ENCODE data around the gene DCHS2. TPM values are rescaled to one million over a fixed set of nuclear protein-coding genes. Genes with fewer than 3 reads are reported as not detected.

DCHS2 gene
- polyA plus RNA-seq, 4 donors: 0.10 to 0.34 TPM; not detected in 2

GRCh38 chr4:154312246-154312645 is 179.4 kb downstream of the DCHS2 start:
- FAIRE-seq (no peak), DNase-seq (no peak)
- H3K36me3 ChIP-seq (ENCODE audit: control insufficient read depth in 3 of 3, insufficient read depth in 2 of 3, low read depth in 1 of 3, low read length in 3 of 3): no peaks in the 10 kb centered on the region
- H3K9me3 ChIP-seq (ENCODE audit: control insufficient read depth in 2 of 2, insufficient read depth in 1 of 2, low read depth in 1 of 2, low read length in 1 of 2): no peaks in the 10 kb centered on the region
- no peak overlapping the region for H3K4me3 ChIP-seq (ENCODE audit: low read depth in 1 of 3, low read length in 3 of 3)
- no peaks in the 10 kb centered on the region for H3K4me1 ChIP-seq (ENCODE audit: control insufficient read depth in 3 of 3, insufficient read depth in 2 of 3, low read depth in 1 of 3, low read length in 2 of 3)
- 79 to 85% (median 84%) methylated on average over 7 of the region's 7 CpGs for WGBS, 3 donors
- no peak overlapping the region for H3K27ac ChIP-seq (ENCODE audit: low read depth in 1 of 3, low read length in 2 of 3)
- peaks cover 0 to 4% (median 0%) of the 10 kb centered on the region in 3 donors for H3K27me3 ChIP-seq (ENCODE audit: control insufficient read depth in 3 of 3, insufficient read depth in 3 of 3, low read length in 3 of 3)

DNA sequence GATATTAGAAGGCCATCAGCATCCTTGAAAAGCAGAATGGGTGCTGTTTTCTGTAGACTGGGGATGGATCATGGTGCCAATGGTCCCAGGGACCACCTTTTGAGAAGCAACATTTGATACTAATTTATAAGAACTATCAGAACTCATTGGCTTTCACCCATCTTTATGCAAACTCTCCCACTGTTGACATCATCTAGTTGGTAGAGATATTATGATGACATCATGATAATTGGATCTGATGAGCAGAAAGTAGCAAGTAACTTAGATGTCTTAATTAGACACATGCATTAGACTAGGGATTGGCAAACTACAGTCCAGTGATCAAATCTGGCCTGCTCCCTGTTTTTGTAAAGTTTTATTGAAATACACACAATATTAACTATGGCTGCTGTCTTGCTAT is 181.0 kb downstream of the DCHS2 start:
- H3K4me1 ChIP-seq (ENCODE audit: control insufficient read depth in 3 of 3, insufficient read depth in 2 of 3, low read depth in 1 of 3, low read length in 2 of 3): no peaks in the 10 kb centered on the region
- H3K27me3 ChIP-seq (ENCODE audit: control insufficient read depth in 3 of 3, insufficient read depth in 3 of 3, low read length in 3 of 3): peaks cover 0 to 2% (median 0%) of the 10 kb centered on the region in 3 donors
- no peaks in the 10 kb centered on the region for H3K36me3 ChIP-seq (ENCODE audit: control insufficient read depth in 3 of 3, insufficient read depth in 2 of 3, low read depth in 1 of 3, low read length in 3 of 3)
- H3K9me3 ChIP-seq (ENCODE audit: control insufficient read depth in 2 of 2, insufficient read depth in 1 of 2, low read depth in 1 of 2, low read length in 1 of 2): no peaks in the 10 kb centered on the region
- H3K27ac ChIP-seq (ENCODE audit: low read depth in 1 of 3, low read length in 2 of 3): no peak overlapping the region
- DNase-seq (no peak), FAIRE-seq (no peak)
- H3K4me3 ChIP-seq (ENCODE audit: low read depth in 1 of 3, low read length in 3 of 3): no peak overlapping the region

- Histone ChIP-seq H3K4me1 (ENCODE audit: control insufficient read depth in 3 of 3, insufficient read depth in 2 of 3, low read depth in 1 of 3, low read length in 2 of 3) (no peaks in the 10 kb centered on the region), H3K27ac (ENCODE audit: low read depth in 1 of 3, low read length in 2 of 3) (no peak overlapping the region), H3K4me3 (ENCODE audit: low read depth in 1 of 3, low read length in 3 of 3) (no peak overlapping the region), H3K36me3 (ENCODE audit: control insufficient read depth in 3 of 3, insufficient read depth in 2 of 3, low read depth in 1 of 3, low read length in 3 of 3) (no peaks in the 10 kb centered on the region), H3K9me3 (ENCODE audit: control insufficient read depth in 2 of 2, insufficient read depth in 1 of 2, low read depth in 1 of 2, low read length in 1 of 2) (no peaks in the 10 kb centered on the region), H3K27me3 (ENCODE audit: control insufficient read depth in 3 of 3, insufficient read depth in 3 of 3, low read length in 3 of 3) (peaks cover 0 to 2% (median 0%) of the 10 kb centered on the region in 3 donors)
- FAIRE-seq (no peak), DNase-seq (no peak)
- 71 to 84% (median 72%) methylated on average over 1 of the region's 1 CpG for WGBS, 3 donors
Measured at GRCh38 chr4:154308207-154308606, 183.4 kb downstream of the DCHS2 start.

DNA sequence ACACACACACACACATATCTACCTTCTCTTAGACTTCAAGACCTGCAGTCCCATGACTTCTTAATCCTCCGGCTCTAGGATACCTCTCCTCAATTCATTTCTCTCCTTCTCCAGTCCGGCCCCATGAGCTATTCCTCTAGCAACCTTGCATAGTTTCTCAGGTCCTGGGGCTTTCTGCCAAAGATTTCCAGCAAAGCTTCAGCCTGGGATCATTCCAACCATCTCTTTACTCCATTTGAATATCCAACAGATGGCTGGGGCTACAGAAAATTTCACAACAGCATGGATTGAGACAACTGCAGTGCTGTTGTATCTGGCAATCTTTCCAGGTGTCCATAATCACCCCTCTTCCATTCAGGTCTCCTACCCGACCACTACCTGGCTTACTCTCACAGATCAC is 184.1 kb downstream of the DCHS2 start:
- WGBS, 3 donors: 61 to 73% (median 64%) methylated on average over 3 of the region's 3 CpGs
- Histone ChIP-seq H3K36me3 (ENCODE audit: control insufficient read depth in 3 of 3, insufficient read depth in 2 of 3, low read depth in 1 of 3, low read length in 3 of 3) (no peaks in the 10 kb centered on the region), H3K27me3 (ENCODE audit: control insufficient read depth in 3 of 3, insufficient read depth in 3 of 3, low read length in 3 of 3) (peaks cover 0 to 2% (median 0%) of the 10 kb centered on the region in 3 donors), H3K9me3 (ENCODE audit: control insufficient read depth in 2 of 2, insufficient read depth in 1 of 2, low read depth in 1 of 2, low read length in 1 of 2) (no peaks in the 10 kb centered on the region), H3K4me3 (ENCODE audit: low read depth in 1 of 3, low read length in 3 of 3) (no peak overlapping the region), H3K4me1 (ENCODE audit: control insufficient read depth in 3 of 3, insufficient read depth in 2 of 3, low read depth in 1 of 3, low read length in 2 of 3) (no peaks in the 10 kb centered on the region), H3K27ac (ENCODE audit: low read depth in 1 of 3, low read length in 2 of 3) (no peak overlapping the region)
- DNase-seq (no peak), FAIRE-seq (no peak)

DNA sequence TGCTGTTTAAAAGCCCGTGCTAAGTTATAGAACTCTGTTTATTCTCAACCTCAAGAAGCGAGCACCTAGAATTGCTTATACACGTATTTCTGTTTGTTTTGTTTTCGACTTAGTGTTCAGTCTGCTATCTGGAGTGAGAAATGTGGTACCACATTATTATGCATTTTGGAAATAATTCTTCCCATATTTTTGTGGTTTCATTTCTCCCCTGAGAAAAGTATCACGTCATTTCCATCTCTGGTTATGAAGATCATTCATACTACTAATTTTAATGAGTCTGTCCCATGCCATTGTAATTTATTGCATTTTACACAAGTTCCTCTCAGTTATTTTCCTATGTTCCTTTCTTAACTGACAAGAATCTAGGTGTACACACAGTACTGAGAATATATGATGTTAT is 186.0 kb downstream of the DCHS2 start:
- no peak for DNase-seq
- Histone ChIP-seq H3K27ac (ENCODE audit: low read depth in 1 of 3, low read length in 2 of 3) (no peak overlapping the region), H3K36me3 (ENCODE audit: control insufficient read depth in 3 of 3, insufficient read depth in 2 of 3, low read depth in 1 of 3, low read length in 3 of 3) (no peaks in the 10 kb centered on the region), H3K4me3 (ENCODE audit: low read depth in 1 of 3, low read length in 3 of 3) (no peak overlapping the region), H3K4me1 (ENCODE audit: control insufficient read depth in 3 of 3, insufficient read depth in 2 of 3, low read depth in 1 of 3, low read length in 2 of 3) (no peaks in the 10 kb centered on the region), H3K9me3 (ENCODE audit: control insufficient read depth in 2 of 2, insufficient read depth in 1 of 2, low read depth in 1 of 2, low read length in 1 of 2) (no peaks in the 10 kb centered on the region), H3K27me3 (ENCODE audit: control insufficient read depth in 3 of 3, insufficient read depth in 3 of 3, low read length in 3 of 3) (peaks cover 0 to 2% (median 0%) of the 10 kb centered on the region in 3 donors)
- no peak for FAIRE-seq
- 62 to 71% (median 66%) methylated on average over 5 of the region's 5 CpGs for WGBS, 3 donors

- H3K27ac ChIP-seq (ENCODE audit: low read depth in 1 of 3, low read length in 2 of 3): no peak overlapping the region
- FAIRE-seq: no peak
- no peaks in the 10 kb centered on the region for H3K9me3 ChIP-seq (ENCODE audit: control insufficient read depth in 2 of 2, insufficient read depth in 1 of 2, low read depth in 1 of 2, low read length in 1 of 2)
- no peak overlapping the region for H3K4me3 ChIP-seq (ENCODE audit: low read depth in 1 of 3, low read length in 3 of 3)
- DNase-seq: no peak
- peaks cover 0 to 2% (median 0%) of the 10 kb centered on the region in 3 donors for H3K27me3 ChIP-seq (ENCODE audit: control insufficient read depth in 3 of 3, insufficient read depth in 3 of 3, low read length in 3 of 3)
- WGBS, 3 donors: 68 to 77% (median 72%) methylated on average over 5 of the region's 5 CpGs
- H3K4me1 ChIP-seq (ENCODE audit: control insufficient read depth in 3 of 3, insufficient read depth in 2 of 3, low read depth in 1 of 3, low read length in 2 of 3): no peaks in the 10 kb centered on the region
- H3K36me3 ChIP-seq (ENCODE audit: control insufficient read depth in 3 of 3, insufficient read depth in 2 of 3, low read depth in 1 of 3, low read length in 3 of 3): no peaks in the 10 kb centered on the region
Measured at GRCh38 chr4:154304679-154305078, 186.9 kb downstream of the DCHS2 start.

- no peak for FAIRE-seq
- no peaks in the 10 kb centered on the region for H3K4me1 ChIP-seq (ENCODE audit: control insufficient read depth in 3 of 3, insufficient read depth in 2 of 3, low read depth in 1 of 3, low read length in 2 of 3)
- WGBS, 3 donors: 67 to 73% (median 70%) methylated on average over 4 of the region's 4 CpGs
Measured at GRCh38 chr4:154294652-154295350, 196.8 kb downstream of the DCHS2 start.

GRCh38 chr4:154293427-154293826 is 198.2 kb downstream of the DCHS2 start:
- WGBS, 3 donors: 83 to 88% (median 86%) methylated on average over 9 of the region's 9 CpGs
- H3K27ac ChIP-seq (ENCODE audit: low read depth in 1 of 3, low read length in 2 of 3): no peak overlapping the region
- no peaks in the 10 kb centered on the region for H3K27me3 ChIP-seq (ENCODE audit: control insufficient read depth in 3 of 3, insufficient read depth in 3 of 3, low read length in 3 of 3)
- H3K9me3 ChIP-seq (ENCODE audit: control insufficient read depth in 2 of 2, insufficient read depth in 1 of 2, low read depth in 1 of 2, low read length in 1 of 2): no peaks in the 10 kb centered on the region
- FAIRE-seq (no peak), DNase-seq (no peak)
- H3K4me3 ChIP-seq (ENCODE audit: low read depth in 1 of 3, low read length in 3 of 3): no peak overlapping the region
- no peaks in the 10 kb centered on the region for H3K36me3 ChIP-seq (ENCODE audit: control insufficient read depth in 3 of 3, insufficient read depth in 2 of 3, low read depth in 1 of 3, low read length in 3 of 3)
- H3K4me1 ChIP-seq (ENCODE audit: control insufficient read depth in 3 of 3, insufficient read depth in 2 of 3, low read depth in 1 of 3, low read length in 2 of 3): no peaks in the 10 kb centered on the region

More at GRCh38 chr4:154294652-154295350, 196.8 kb downstream of the DCHS2 start:
- Histone ChIP-seq H3K9me3 (ENCODE audit: control insufficient read depth in 2 of 2, insufficient read depth in 1 of 2, low read depth in 1 of 2, low read length in 1 of 2) (no peaks in the 10 kb centered on the region), H3K27me3 (ENCODE audit: control insufficient read depth in 3 of 3, insufficient read depth in 3 of 3, low read length in 3 of 3) (no peaks in the 10 kb centered on the region), H3K27ac (ENCODE audit: low read depth in 1 of 3, low read length in 2 of 3) (no peak overlapping the region), H3K4me3 (ENCODE audit: low read depth in 1 of 3, low read length in 3 of 3) (no peak overlapping the region), H3K36me3 (ENCODE audit: control insufficient read depth in 3 of 3, insufficient read depth in 2 of 3, low read depth in 1 of 3, low read length in 3 of 3) (no peaks in the 10 kb centered on the region)
- DNase-seq: no peak

GRCh38 chr4:154292589-154292988 is 199.0 kb downstream of the DCHS2 start:
- no peak overlapping the region for H3K27ac ChIP-seq (ENCODE audit: low read depth in 1 of 3, low read length in 2 of 3)
- H3K4me1 ChIP-seq (ENCODE audit: control insufficient read depth in 3 of 3, insufficient read depth in 2 of 3, low read depth in 1 of 3, low read length in 2 of 3): no peaks in the 10 kb centered on the region
- 88 to 94% (median 93%) methylated on average over 2 of the region's 2 CpGs for WGBS, 3 donors
- H3K27me3 ChIP-seq (ENCODE audit: control insufficient read depth in 3 of 3, insufficient read depth in 3 of 3, low read length in 3 of 3): no peaks in the 10 kb centered on the region
- H3K36me3 ChIP-seq (ENCODE audit: control insufficient read depth in 3 of 3, insufficient read depth in 2 of 3, low read depth in 1 of 3, low read length in 3 of 3): no peaks in the 10 kb centered on the region
- no peak for FAIRE-seq
- DNase-seq: no peak
- no peak overlapping the region for H3K4me3 ChIP-seq (ENCODE audit: low read depth in 1 of 3, low read length in 3 of 3)
- no peaks in the 10 kb centered on the region for H3K9me3 ChIP-seq (ENCODE audit: control insufficient read depth in 2 of 2, insufficient read depth in 1 of 2, low read depth in 1 of 2, low read length in 1 of 2)
